AG04449 (cell line): ENCODE measurements around the gene KRTAP2-2.
"Not testable (repeated sequence)": the region's sequence is repeated elsewhere in the genome, so short reads cannot be mapped to it uniquely, and the experiment has no call there.

Experiments used
- CTCF ChIA-PET: fragments of 350-600 bp; formaldehyde crosslinking; extraction: SDS; loops from one replicate; lab custom pipeline; 2021; ENCODE audit warnings: antibody characterized with exemption; lab: Yijun Ruan, JAX
- POLR2A ChIA-PET: fragments of 400-600, 350-600 bp; formaldehyde crosslinking; extraction: SDS; loops from one replicate; lab custom pipeline; 2020; ENCODE audit warnings: antibody characterized with exemption, inconsistent platforms; lab: Yijun Ruan, JAX
- DNase-seq: peaks from one replicate; pipeline ENCODE4 v3.0.0-alpha.2; 2010; ENCODE audit warnings: low read depth, low spot score
- H3K4me3 ChIP-seq: 2 replicates; pipeline ENCODE4 v1.5.1; 2011; ENCODE audit warnings: low read depth, mild to moderate bottlenecking, control low read depth, low read length
- CTCF ChIP-seq: IDR thresholded peaks from one replicate; pipeline ENCODE4 v1.5.1; 2011; ENCODE audit warnings: mild to moderate bottlenecking, moderate library complexity, low read length, control low read depth, inconsistent platforms; ENCODE audit not compliant: insufficient read depth; ENCODE audit errors: missing control alignments

Gene KRTAP2-2

GRCh38 chr17:41054025-41054424, 1.0 kb downstream of the KRTAP2-2 start:
- DNase-seq: no peak
- CTCF ChIA-PET: interaction anchor here (1.1 to 1.4 kb wide), 2 partner anchors 268 to 595 kb away, joined by 3 to 4 read pairs; no protein-coding TSS in a partner anchor
- TF ChIP-seq CTCF: no peak
- H3K4me3 ChIP-seq: no peak overlapping the region
- POLR2A ChIA-PET: no interaction called here

- CTCF ChIA-PET: interaction anchor here (0.6 to 1.4 kb wide), 2 partner anchors 270 to 338 kb away, joined by 3 to 4 read pairs; no protein-coding TSS in a partner anchor
Measured at GRCh38 chr17:41052566-41052965, 2.5 kb downstream of the KRTAP2-2 start.

GRCh38 chr17:41049110-41049509, 5.9 kb downstream of the KRTAP2-2 start:
- CTCF ChIA-PET: interaction anchor here (1.0 to 1.9 kb wide), 3 partner anchors 9 to 614 kb away, joined by 3 to 10 read pairs (median 3); no protein-coding TSS in a partner anchor
- no peak overlapping the region for H3K4me3 ChIP-seq
- TF ChIP-seq CTCF: no peak
- POLR2A ChIA-PET: interaction anchor here (1.0 to 2.1 kb wide), 3 partner anchors 10 to 193 kb away, joined by 4 to 31 read pairs (median 4); partner anchors contain the start of gene KRTAP2-3
- no peak for DNase-seq

More at GRCh38 chr17:41052566-41052965, 2.5 kb downstream of the KRTAP2-2 start:
- H3K4me3 ChIP-seq: no peak overlapping the region
- no peak for DNase-seq
- POLR2A ChIA-PET: no interaction called here
- no peak for TF ChIP-seq CTCF

- no peak overlapping the region for H3K4me3 ChIP-seq
- ChIA-PET CTCF (interaction anchor here (0.7 to 1.9 kb wide), 6 partner anchors 10 to 615 kb away, joined by 3 to 10 read pairs (median 3); no protein-coding TSS in a partner anchor), POLR2A (interaction anchor here (0.6 to 2.1 kb wide), 9 partner anchors 9 to 332 kb away, joined by 3 to 31 read pairs (median 4); partner anchors contain the start of gene KRTAP2-3)
- DNase-seq: no peak
- TF ChIP-seq CTCF: no peak
Measured at GRCh38 chr17:41048441-41048840, 6.6 kb downstream of the KRTAP2-2 start.

GRCh38 chr17:41046735-41047465, 8.1 kb downstream of the KRTAP2-2 start, which contains the start of gene KRTAP2-1:
KRTAP2-1 (minus strand) TSS chr17:41047316; CDS start chr17:41047267, 49 bp downstream.
- H3K4me3 ChIP-seq, POLR2A ChIA-PET, DNase-seq: not testable (repeated sequence)
- CTCF ChIA-PET: interaction anchor here (1.0 to 1.6 kb wide), 4 partner anchors 12 to 281 kb away, joined by 3 to 10 read pairs (median 3); partner anchors contain the start of gene KRTAP2-3

GRCh38 chr17:41042953-41043352, 12.1 kb downstream of the KRTAP2-2 start:
- CTCF ChIA-PET: interaction anchor here (1.0 kb wide), 1 partner anchor 506 kb away, joined by 3 read pairs; no protein-coding TSS in a partner anchor
- TF ChIP-seq CTCF: no peak
- POLR2A ChIA-PET: no interaction called here
- DNase-seq: no peak
- no peak overlapping the region for H3K4me3 ChIP-seq

GRCh38 chr17:41040783-41041571, 14.1 kb downstream of the KRTAP2-2 start, which contains the start of gene KRTAP1-1:
KRTAP1-1 (minus strand) TSS chr17:41041450; CDS start chr17:41041397, 53 bp downstream.
- H3K4me3 ChIP-seq, POLR2A ChIA-PET, DNase-seq: not testable (repeated sequence)
- CTCF ChIA-PET: interaction anchor here (1.3 kb wide), 1 partner anchor 281 kb away, joined by 3 read pairs; no protein-coding TSS in a partner anchor
